BLaER1 (cell line): ENCODE measurements around the gene DEFB126.
"Not testable (repeated sequence)": the region's sequence is repeated elsewhere in the genome, so short reads cannot be mapped to it uniquely, and the experiment has no call there.

Experiments
- H3K27ac ChIP-seq: shearing (Covaris generic); formaldehyde crosslinking; 2 replicates; pipeline ENCODE4 v1.8.1; 2022
- H3K27me3 ChIP-seq: shearing (Covaris generic); formaldehyde crosslinking; 2 replicates; pipeline ENCODE4 v1.8.1; 2022
- H3K36me3 ChIP-seq: shearing (Covaris generic); formaldehyde crosslinking; 2 replicates; pipeline ENCODE4 v1.8.1; 2022
- H3K4me1 ChIP-seq: shearing (Covaris generic); formaldehyde crosslinking; 2 replicates; pipeline ENCODE4 v1.8.1; 2022
- H3K4me2 ChIP-seq: shearing (Covaris generic); formaldehyde crosslinking; 2 replicates; pipeline ENCODE4 v1.8.1; 2022
- H3K4me3 ChIP-seq: shearing (Covaris generic); formaldehyde crosslinking; 2 replicates; pipeline ENCODE4 v1.8.1; 2022
- H3K9ac ChIP-seq: shearing (Covaris generic); formaldehyde crosslinking; 2 replicates; pipeline ENCODE4 v1.8.1; 2022
- H3K9me3 ChIP-seq: shearing (Covaris generic); formaldehyde crosslinking; 2 replicates; pipeline ENCODE4 v1.8.1; 2022
- H4K20me1 ChIP-seq: shearing (Covaris generic); formaldehyde crosslinking; 2 replicates; pipeline ENCODE4 v1.8.1; 2022
- Cebpa-rat ChIP-seq: shearing (Covaris generic); IDR thresholded peaks from 2 replicates; pipeline ENCODE4 v1.8.1; 2022

The DEFB126 gene, protein sequence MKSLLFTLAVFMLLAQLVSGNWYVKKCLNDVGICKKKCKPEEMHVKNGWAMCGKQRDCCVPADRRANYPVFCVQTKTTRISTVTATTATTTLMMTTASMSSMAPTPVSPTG

DNA sequence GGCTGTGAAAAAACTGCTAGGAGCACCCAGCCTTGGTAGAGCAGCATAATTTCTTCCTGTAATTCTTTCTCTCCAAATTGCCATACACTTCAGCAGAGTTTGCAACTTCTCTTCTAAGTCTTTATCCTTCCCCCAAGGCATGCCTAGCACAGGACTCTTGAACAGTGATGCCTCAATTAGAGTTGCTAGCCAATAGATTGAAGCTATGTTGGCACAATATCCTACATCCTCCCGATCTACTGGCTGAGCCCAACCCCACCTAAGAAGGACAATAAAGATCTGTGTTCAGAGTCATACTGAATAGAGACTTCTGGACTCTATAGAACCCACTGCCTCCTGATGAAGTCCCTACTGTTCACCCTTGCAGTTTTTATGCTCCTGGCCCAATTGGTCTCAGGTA, at the start of gene DEFB126:
Gene DEFB126, plus strand, starts transcription at position 301 of the 400 bp plus-strand sequence. Its CDS starts 39 bp downstream, at position 340.
- Histone ChIP-seq H3K4me2 (no peak within 1 kb of the TSS), H3K9me3 (peaks cover 12% of the 10 kb centered on the region; the same call in 1 of the 2 replicates), H3K9ac (no peak within 1 kb of the TSS), H4K20me1 (no peaks in the 10 kb centered on the region), H3K4me1 (no peaks in the 10 kb centered on the region), H3K4me3 (no peak within 1 kb of the TSS), H3K27ac (no peak within 1 kb of the TSS), H3K27me3 (no peaks in the 10 kb centered on the region), H3K36me3 (no peaks in the 10 kb centered on the region)
- no peak for TF ChIP-seq Cebpa-rat

DNA sequence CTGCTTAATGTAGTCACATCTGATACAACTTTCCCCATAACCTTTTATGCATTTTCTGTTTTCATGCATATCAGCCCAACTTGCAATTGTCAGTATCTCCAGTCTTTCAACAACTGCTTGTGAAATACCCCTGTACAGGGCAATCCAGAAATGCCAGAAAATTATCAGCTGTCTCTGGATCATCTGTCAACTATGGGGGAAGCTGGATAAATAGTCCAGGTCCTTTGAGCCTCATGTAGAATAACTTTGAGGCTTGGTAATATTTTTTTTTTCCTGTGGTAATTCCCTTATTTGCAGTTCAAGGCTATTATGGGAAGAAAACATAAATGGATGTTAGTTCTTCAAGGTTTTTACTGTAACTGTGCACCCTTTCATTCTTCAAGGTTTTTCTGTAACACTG, 48.7 kb upstream of the DEFB126 start:
- no peaks in the 10 kb centered on the region for H4K20me1 ChIP-seq
- H3K36me3 ChIP-seq, result no peaks in the 10 kb centered on the region
- no peak overlapping the region for H3K9ac ChIP-seq
- no peak overlapping the region for H3K4me2 ChIP-seq
- no peaks in the 10 kb centered on the region for H3K4me1 ChIP-seq
- H3K27ac ChIP-seq, result no peak overlapping the region
- TF ChIP-seq Cebpa-rat, result no peak
- no peaks in the 10 kb centered on the region for H3K27me3 ChIP-seq
- H3K4me3 ChIP-seq, result no peak overlapping the region
- H3K9me3 ChIP-seq, result peaks cover 9% of the 10 kb centered on the region

DNA sequence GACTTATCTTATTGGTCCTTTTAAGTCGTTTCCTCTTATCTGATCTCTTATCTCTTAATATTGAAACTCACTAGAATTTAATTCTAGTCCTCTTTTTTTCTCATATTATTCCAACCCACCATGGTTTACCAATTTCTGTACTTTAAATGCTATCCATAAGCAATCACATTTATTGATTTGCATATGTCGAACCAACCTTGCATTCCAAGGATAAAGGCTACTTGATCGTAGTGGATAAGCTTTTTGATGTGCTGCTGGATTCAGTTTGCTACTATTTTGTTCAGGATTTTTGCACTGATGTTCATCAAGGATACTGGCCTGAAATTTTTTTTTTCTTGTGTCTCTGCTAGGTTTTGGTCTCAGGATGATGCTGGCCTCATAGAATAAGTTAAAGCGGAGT, 47.2 kb upstream of the DEFB126 start:
- Histone ChIP-seq H3K27ac (no peak overlapping the region), H3K4me1 (no peaks in the 10 kb centered on the region), H3K27me3 (no peaks in the 10 kb centered on the region), H3K9me3 (peaks cover 9% of the 10 kb centered on the region), H3K4me2 (no peak overlapping the region), H3K36me3 (no peaks in the 10 kb centered on the region), H3K9ac (no peak overlapping the region), H4K20me1 (no peaks in the 10 kb centered on the region), H3K4me3 (no peak overlapping the region)
- TF ChIP-seq Cebpa-rat, result no peak

DNA sequence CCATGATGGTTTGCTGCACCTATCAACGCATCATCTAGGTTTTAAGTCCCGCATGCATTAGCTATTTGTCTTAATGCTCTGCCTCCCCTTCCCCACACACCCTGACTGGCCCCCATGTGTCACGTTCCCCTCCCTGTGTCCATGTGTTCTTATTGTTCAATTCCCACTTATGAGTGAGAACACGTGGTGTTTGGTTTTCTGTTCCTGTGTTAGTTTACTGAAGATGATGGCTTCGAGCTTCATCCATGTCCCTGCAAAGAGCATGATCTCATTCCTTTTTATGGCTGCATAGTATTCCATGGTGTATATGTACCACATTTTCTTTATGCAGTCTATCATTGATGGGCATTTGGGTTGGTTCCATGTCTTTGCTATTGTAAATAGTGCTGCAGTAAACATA, 44.7 kb upstream of the DEFB126 start:
- not testable (repeated sequence) for H3K9me3 ChIP-seq, H4K20me1 ChIP-seq, H3K27ac ChIP-seq, H3K4me2 ChIP-seq, H3K27me3 ChIP-seq, H3K36me3 ChIP-seq, H3K4me1 ChIP-seq, H3K9ac ChIP-seq, H3K4me3 ChIP-seq

DNA sequence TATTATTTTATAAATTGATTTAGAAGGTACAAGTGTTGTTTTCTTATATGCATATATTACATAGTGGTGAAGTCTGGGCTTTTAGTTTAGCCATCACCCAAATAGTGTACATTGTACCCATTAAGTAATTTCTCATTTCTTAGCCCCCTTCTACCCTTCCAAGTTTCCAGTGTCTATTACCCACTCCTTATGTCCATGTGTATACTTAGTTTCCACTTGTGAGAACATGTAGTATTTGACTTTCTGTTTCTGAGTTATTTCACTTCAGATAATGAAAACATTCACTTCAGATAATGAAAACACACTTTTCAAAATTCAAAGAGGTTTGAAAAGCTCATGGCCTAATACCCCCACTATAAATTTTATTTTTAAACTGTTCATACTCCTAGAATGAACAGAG, 40.4 kb upstream of the DEFB126 start:
- Histone ChIP-seq H3K4me1 (no peaks in the 10 kb centered on the region), H3K36me3 (no peaks in the 10 kb centered on the region), H3K27me3 (no peaks in the 10 kb centered on the region), H3K4me2 (no peak overlapping the region), H3K4me3 (no peak overlapping the region), H3K9ac (no peak overlapping the region), H4K20me1 (no peaks in the 10 kb centered on the region), H3K9me3 (no peaks in the 10 kb centered on the region), H3K27ac (no peak overlapping the region)
- no peak for TF ChIP-seq Cebpa-rat

DNA sequence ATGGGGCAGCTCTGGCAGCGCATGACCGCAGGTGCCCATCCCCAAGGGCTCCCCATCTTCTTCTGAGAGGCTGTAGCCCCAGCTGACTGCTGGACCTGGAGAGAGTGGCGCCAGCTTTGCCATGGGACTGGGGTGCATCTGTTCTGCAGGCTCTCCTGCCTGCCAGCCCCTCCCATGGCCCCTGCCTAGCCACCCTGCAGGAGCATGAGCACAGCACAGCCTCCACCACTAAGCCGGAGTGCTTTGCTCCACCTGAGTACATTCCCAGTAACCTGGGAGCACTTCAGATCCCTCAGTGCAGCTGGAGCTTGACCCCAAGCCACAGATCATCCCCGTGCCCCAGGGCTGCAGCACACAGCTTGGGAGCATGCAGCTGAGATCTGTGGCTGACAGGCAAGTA, 38.9 kb upstream of the DEFB126 start:
- no peaks in the 10 kb centered on the region for H3K9me3 ChIP-seq
- no peak for TF ChIP-seq Cebpa-rat
- H3K27ac ChIP-seq, result no peak overlapping the region
- no peaks in the 10 kb centered on the region for H3K27me3 ChIP-seq
- no peak overlapping the region for H3K4me3 ChIP-seq
- no peak overlapping the region for H3K4me2 ChIP-seq
- no peak overlapping the region for H3K9ac ChIP-seq
- no peaks in the 10 kb centered on the region for H3K36me3 ChIP-seq
- H4K20me1 ChIP-seq, result no peaks in the 10 kb centered on the region
- no peaks in the 10 kb centered on the region for H3K4me1 ChIP-seq

DNA sequence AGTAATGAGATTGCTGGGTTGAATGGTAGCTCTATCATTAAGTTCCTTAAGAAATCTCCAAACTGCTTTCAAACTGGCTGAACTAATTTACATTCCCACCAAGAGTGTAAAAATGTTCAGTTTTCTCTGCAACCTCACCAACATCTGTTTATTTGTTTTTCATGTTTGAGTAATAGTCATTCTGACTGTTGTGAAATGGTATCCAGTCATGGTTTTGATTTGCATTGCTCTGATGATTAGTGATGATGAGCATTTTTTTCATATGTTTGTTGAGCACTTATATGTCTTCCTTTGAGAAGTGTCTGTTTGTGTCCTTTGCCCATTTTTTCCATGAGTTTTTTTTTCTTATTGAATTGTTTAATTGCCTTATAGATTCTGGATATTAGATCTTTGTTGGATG, 30.0 kb upstream of the DEFB126 start:
- peaks cover 22% of the 10 kb centered on the region for H3K9me3 ChIP-seq

DNA sequence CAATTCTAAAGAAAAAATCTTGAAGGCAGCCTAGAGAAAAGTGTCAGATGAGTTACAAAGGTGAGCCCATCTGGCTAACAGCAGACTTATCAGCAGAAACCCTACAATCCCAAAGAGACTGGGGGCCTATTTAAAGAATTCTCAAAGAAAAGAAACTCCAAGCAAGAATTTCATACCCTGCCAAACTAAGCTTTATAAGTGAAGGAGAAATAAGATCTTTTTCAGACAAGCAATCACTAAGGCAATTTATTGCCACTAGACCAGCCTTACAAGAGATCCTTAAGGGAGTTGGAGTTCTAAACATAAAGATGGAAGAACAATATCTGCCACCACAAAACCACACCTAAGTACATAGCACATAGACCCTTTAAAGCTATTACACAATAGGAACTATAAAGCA, 24.9 kb upstream of the DEFB126 start:
- Histone ChIP-seq H4K20me1 (no peaks in the 10 kb centered on the region), H3K9ac (no peak overlapping the region), H3K4me3 (no peak overlapping the region), H3K4me1 (no peaks in the 10 kb centered on the region), H3K27me3 (no peaks in the 10 kb centered on the region), H3K36me3 (no peaks in the 10 kb centered on the region), H3K4me2 (no peak overlapping the region), H3K9me3 (peaks cover 33% of the 10 kb centered on the region), H3K27ac (no peak overlapping the region)
- no peak for TF ChIP-seq Cebpa-rat

More for the DNA sequence above, 30.0 kb upstream of the DEFB126 start:
- no peak overlapping the region for H3K4me3 ChIP-seq
- no peak overlapping the region for H3K9ac ChIP-seq
- H3K27me3 ChIP-seq, result no peaks in the 10 kb centered on the region
- no peaks in the 10 kb centered on the region for H3K36me3 ChIP-seq
- no peak for TF ChIP-seq Cebpa-rat
- no peak overlapping the region for H3K4me2 ChIP-seq
- no peaks in the 10 kb centered on the region for H4K20me1 ChIP-seq
- H3K27ac ChIP-seq, result no peak overlapping the region
- H3K4me1 ChIP-seq, result no peaks in the 10 kb centered on the region

DNA sequence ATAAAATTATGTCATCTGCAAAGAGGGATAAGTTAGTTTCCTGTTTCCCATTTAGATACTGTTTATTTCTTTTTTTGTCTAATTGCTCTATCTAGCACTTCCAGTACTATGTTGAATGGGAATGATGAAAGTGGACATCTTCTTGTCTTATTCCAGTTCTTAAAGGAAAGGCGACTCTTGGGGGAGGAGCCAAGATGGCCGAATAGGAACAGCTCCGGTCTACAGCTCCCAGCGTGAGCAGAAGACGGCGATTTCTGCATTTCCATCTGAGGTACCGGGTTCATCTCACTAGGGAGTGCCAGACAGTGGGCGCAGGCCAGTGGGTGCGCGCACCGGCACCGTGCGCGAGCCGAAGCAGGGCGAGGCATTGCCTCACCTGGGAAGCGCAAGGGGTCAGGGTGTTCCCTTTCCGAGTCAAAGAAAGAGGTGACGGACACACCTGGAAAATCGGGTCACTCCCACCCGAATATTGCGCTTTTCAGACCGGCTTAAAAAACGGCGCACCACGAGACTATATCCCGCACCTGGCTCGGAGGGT, 12.5 kb upstream of the DEFB126 start:
- not testable (repeated sequence) for H3K27me3 ChIP-seq, H3K9ac ChIP-seq, H3K9me3 ChIP-seq, H3K4me1 ChIP-seq, H3K27ac ChIP-seq, H3K36me3 ChIP-seq, H3K4me3 ChIP-seq, H3K4me2 ChIP-seq, H4K20me1 ChIP-seq

DNA sequence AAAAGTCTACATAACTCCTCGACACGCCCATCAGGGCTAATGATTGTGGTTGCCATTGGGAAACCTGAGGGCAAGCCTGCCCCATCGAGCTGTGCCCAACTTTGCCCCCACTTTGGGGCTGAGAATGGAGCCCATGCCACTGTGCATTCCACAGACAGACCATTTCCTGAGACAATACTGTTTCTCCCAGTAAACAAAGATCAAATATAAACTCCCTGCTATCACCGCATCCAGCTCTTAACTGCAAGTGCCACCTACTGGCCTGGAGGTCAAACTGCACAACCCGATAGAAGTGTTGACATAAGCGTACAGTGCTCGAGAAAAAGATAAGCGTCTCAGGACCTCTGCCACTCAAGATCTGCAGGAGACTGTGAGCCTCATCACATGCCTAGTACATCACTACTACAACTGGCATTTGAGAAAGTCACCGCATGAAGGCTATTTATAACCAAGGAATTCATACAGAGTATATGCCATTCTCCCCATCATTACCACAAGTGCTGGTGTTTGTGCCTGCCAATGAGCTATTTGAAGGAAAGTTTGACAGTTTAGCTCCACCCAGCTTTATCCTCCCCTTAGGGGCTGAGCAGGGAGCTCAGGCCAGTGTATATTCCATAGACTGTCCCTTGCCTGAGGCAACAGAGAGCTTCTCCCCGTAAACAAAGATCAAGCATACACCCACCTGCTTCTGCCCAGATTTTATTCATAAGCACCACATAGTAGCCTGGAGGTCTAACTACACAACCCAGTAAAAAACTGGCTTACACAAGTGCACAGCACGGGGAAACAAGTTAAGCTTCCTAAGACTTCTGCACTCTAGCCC, 4.5 kb upstream of the DEFB126 start:
- H3K27me3 ChIP-seq, result no peaks in the 10 kb centered on the region
- H3K4me1 ChIP-seq, result no peaks in the 10 kb centered on the region
- no peaks in the 10 kb centered on the region for H4K20me1 ChIP-seq
- no peaks in the 10 kb centered on the region for H3K36me3 ChIP-seq
- no peak overlapping the region for H3K4me2 ChIP-seq
- H3K4me3 ChIP-seq, result no peak overlapping the region
- H3K9ac ChIP-seq, result no peak overlapping the region
- peaks cover 13% of the 10 kb centered on the region; the same call in 1 of the 2 replicates for H3K9me3 ChIP-seq
- no peak overlapping the region for H3K27ac ChIP-seq
- TF ChIP-seq Cebpa-rat, result no peak
